ENCODE results near the gene FNDC3B.

FNDC3B gene

DNA sequence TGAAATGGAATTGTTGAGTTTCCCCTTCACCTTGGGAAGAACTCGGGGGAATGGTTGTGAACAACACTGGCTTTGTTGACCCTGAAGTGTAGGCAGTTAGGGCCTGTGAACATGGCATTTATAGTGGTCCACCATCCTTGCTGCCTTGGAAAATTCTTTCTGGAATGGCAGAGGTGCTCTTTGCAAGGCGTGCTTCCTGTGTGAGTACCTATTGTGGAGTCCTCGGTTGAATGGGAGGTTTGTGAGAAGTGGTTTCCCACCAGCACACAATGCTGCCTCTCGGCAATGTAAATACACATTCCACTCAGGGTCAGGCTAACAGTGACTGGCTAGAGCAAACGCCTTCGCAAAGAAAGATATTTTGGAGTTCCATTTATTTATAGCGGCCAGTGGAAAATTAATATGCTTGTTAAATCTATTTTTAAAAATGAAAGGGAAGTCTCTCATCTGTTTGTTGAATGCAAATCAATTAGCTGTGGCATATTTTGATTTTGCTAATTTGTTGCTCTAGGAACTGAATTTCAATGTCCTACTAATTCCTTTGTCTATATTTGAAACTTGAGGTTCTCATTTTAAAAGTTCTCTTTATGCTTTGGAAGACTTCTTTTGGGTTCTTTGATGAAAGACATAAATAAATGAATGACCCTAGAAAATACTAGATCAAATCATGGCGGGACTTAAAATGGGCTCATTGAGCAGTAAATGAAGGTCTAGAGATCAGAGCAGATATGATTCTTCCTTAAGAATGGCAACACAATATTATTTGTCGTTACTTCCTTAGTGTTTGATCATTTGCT lies 59.5 kb downstream of the FNDC3B start:
- no peak for FAIRE-seq

DNA sequence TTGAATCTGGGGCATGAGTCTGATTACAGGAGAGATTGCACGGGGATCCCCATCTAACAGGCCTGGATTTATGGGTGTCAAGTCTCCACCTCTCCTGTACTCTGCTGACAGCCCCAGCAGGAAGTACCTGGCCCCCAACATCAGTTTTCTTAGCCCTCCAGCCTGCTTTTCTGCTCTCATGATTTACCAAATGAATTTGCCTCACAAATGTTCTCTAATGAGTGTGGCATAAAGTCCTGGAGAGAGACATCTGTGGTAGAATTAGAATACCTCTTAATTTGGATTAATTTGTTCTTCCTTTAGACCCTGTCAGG lies 60.1 kb downstream of the FNDC3B start:
- FAIRE-seq, result no peak

- FAIRE-seq, result no peak
Observed at GRCh38 chr3:172100482-172100881, 61.1 kb downstream of the FNDC3B start.

GRCh38 chr3:172101107-172101506 lies 61.7 kb downstream of the FNDC3B start:
- no peak for FAIRE-seq

- FAIRE-seq, result no peak
Observed at GRCh38 chr3:172102123-172102882, 62.9 kb downstream of the FNDC3B start.

- no peak for FAIRE-seq
Observed at GRCh38 chr3:172102883-172103310, 63.5 kb downstream of the FNDC3B start.

DNA sequence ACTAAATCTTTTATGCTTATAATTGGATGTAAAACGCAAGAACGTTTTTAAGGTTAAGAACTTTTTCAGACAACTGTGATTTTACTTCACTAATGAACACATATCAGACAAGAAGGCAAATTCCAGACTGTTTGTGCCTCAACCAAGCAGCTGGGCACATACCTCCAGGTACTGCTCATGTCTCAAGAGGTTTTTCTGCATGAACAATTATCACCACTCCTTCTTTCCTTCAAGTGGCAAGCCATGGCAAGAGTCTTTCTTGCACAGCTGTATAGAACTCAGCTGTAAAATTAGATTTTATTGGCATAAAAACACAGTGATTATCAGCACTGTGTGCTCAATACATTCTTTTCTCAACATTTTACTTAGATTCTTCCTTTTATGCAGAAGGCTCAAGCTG lies 64.3 kb downstream of the FNDC3B start:
- no peak for FAIRE-seq

DNA sequence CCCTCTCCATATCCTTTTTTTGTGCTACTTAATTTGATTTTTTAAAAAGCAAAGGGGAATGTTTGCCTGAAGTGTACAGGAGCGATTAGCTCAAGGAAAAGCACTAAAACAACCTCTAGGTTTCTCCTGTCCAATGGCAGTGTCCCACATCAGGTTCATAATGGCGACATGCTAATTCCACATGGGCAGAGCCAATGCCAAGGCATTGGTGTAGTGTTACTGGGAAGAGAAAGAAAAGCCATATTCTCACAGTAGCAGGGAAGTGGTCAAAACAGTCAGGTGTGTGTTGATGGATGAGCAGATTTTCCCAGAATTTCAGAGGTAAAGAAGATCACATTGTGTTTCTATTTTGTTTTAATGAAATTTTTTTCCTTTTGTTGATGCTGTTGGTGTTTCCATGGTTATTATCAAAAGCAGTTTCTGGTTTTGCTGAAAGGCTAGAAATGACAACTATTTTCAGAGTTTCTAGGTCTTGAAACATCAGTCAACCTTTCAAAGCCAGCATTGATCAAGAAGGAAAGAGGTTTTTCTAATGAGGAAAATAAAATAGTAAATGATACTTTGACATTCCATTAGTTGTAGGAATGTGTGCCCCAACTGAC lies 65.2 kb downstream of the FNDC3B start:
- no peak for FAIRE-seq

DNA sequence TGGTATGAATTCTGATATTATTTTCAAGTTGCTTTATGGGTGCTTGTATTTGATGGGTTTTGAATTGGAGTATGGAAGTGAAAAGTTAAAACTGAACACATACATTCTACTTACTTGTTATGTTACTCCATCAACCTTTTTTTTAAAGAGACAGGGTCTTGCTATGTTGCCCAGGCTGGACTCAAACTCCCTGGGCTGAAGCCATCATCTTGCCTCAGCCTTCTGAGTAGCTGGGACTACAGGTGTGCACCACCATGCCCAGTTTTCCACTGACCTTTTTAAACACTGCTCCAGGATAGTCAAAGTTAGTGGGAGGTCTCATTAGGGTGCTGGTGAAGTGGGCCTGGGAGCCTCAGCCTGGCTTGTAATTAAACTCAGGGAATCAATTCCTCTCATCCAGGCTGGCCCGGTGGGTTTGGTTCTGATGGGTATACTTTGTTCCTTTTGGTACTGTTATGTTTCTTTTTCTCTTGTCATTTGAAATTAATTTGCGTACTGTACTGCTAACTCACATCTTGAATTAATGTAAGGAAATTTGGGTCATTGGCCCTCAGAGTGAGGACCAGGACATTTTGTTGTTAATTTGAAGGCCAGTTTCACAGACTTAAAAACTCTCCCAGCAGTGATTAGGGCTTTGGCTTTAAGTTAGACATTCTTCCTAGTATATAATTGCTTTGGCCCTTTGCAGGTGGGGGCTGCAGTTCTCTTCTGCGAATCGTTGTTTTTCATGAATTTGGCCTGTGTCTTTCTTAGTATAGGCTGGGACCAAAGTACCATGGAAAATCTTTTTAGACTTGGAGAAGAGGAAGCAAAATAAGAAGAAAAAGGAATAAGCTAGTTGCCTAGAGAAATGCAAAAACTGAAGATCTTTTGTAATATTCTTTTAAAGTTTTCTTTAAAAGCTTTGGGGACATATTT lies 66.9 kb downstream of the FNDC3B start:
- FAIRE-seq, result no peak

DNA sequence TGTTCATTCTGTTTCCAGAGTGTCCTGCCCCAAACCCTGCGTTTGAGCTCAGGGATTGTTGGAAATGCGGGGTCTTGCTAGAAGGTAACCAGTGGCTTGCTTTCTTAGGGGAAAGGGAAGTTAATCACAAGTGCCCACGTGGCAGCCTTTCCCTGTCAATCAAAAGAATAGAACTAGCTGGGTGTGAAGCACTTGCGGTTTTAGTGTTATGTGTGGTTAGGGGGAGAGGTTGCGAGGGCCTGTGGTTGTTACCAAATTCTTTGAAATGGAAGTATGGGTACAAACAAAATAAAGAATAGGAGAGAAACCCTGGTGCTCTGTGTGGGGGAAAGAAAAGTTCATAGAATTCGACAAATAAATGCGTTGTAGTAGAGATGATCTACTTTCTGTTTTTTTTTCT lies 67.6 kb downstream of the FNDC3B start:
- FAIRE-seq, result no peak

- FAIRE-seq, result no peak
Observed at GRCh38 chr3:172107403-172107802, 68.0 kb downstream of the FNDC3B start.

GRCh38 chr3:172110127-172110779 lies 70.9 kb downstream of the FNDC3B start:
- no peak for FAIRE-seq

- no peak for FAIRE-seq
Observed at GRCh38 chr3:172111163-172111562, 71.8 kb downstream of the FNDC3B start.

DNA sequence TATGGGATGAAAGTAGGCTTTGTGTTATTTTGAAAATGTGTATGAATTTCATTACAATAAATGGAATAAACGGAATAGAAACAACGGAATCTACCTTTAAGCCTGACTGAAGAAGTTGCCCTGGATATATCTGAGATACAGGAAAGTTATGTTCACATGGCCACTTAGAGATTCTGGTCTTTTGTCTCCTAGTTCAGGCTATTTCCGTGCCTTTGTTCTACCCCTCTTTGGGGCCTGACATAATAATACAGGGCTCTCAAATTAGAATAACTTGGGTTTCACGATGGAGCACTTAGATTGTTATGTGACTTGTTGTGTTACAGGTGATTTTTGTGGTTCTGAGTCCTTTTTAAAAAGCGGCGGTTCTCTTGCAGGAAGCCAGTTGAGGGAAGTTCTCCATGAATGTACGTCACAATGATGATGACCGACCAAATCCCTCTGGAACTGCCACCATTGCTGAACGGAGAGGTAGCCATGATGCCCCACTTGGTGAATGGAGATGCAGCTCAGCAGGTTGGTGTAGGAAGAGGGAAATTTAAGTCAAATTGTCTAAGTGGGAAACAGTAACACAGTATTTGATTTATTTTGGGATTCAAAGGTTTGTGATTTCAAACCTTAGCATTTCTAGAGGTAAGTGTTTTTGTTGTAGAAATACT lies 72.8 kb downstream of the FNDC3B start:
- FAIRE-seq, result no peak

- no peak for FAIRE-seq
Observed at GRCh38 chr3:172112734-172113120, 73.3 kb downstream of the FNDC3B start.

GRCh38 chr3:172113710-172114109 lies 74.3 kb downstream of the FNDC3B start:
- FAIRE-seq, result no peak

- no peak for FAIRE-seq
Observed at GRCh38 chr3:172115059-172115458, 75.7 kb downstream of the FNDC3B start.

GRCh38 chr3:172115787-172116186 lies 76.4 kb downstream of the FNDC3B start:
- FAIRE-seq, result no peak

DNA sequence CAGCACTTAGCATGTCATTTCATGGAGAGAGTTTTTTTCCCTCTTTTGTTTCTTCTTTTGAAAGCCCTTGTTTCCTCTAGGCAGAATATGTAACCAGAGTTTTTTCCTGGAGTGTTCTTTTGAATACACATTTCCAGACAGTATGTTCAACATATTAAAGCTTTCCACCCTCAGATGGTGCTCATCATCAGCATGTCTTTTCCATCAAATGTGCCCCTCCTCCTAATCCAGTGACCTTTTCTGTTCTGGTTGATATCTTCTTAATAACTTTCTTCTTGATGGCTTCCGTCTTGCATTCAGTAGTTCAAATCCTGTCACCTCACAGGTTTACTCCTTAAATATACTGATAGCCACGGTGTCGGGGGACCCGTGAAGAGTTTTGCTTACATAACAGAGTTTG lies 78.6 kb downstream of the FNDC3B start:
- no peak for FAIRE-seq

DNA sequence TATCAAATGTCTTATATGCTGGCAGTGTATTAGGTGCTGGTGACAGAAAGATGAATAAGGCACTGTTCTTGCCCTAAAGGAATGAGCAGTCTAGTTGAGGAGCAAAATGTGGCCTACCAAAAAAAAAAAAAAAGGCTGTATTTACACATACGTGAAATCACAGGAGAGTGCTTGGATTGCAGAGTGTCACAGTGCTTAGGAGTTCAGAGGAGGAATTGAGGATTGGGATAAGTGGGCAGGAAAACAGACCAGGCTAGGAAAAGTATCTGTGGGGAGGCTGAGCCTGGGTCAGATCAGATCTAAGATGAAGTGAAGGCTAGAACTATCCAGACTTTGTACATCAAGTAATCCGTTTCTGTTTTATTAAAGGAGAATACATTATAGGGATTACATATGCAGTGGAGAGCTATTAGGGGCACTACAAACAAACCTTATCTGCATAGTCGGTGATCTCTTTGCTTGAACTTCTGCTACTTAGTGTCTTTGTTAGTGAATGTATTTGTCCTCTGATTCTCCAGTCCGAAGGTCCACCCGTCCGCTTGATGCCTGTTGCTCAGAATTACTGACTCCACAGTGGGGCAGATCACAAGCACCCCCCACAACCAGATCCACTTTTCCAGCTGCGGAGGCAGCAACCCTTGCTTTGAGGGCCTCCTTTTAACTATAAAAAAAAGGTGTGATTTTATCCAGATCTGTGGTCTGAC lies 80.0 kb downstream of the FNDC3B start:
- FAIRE-seq, result no peak

GRCh38 chr3:172120912-172121311 lies 81.5 kb downstream of the FNDC3B start:
- FAIRE-seq, result no peak

Data from islet of Langerhans (tissue), 1 donor.